H1 (cell line): ENCODE measurements around the gene L3MBTL4.

Experiments
- HDAC2 ChIP-seq, 2 experiments: fragments of 300-600 bp in 1 of 2; sonication (generic) in 1 of 2; IDR thresholded peaks; 2 replicates each; pipeline ENCODE4 v1.6.1; 2011 to 2012; ENCODE audit warnings: low read depth in 2 of 2, low read length in 2 of 2, mild to moderate bottlenecking in 2 of 2, moderate library complexity in 2 of 2, borderline replicate concordance in 1 of 2, inconsistent platforms in 1 of 2
- POLR2AphosphoS5 ChIP-seq: IDR thresholded peaks from 2 replicates; pipeline ENCODE4 v1.6.1; 2011; ENCODE audit warnings: low read depth, low read length
- SRF ChIP-seq: IDR thresholded peaks from 2 replicates; pipeline ENCODE4 v1.6.1; 2011; ENCODE audit warnings: mild to moderate bottlenecking, low read depth, low read length, moderate library complexity

DNA sequence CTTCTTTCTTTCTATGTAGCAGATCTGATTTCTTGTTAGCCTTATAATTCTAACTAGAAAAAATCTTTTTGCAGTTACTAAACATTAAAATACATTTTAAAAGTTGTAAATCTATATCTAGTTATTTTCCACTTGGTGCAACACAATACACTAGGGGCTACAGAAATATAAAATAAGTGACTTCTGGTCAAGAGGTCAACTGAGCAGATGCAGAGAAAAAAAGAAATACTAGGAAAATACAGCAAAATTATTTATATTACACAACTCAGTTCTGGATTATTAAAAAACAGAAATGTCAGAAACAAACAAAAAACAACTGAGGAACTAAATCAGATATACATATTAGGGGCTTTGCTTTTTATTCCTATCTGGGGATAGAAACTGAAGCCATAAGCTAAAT lies 83.9 kb downstream of the L3MBTL4 start:
- TF ChIP-seq HDAC2 (IDR thresholded peaks at IDR 0.05; ENCODE audit: borderline replicate concordance in 1 of 2, low read depth in 2 of 2, low read length in 2 of 2), result no peak
- TF ChIP-seq POLR2AphosphoS5, result no peak
- no peak for TF ChIP-seq SRF
